CD4-positive, alpha-beta memory T cell (primary cell): ENCODE results near the gene OTOS. TPM values are rescaled to one million over a fixed set of nuclear protein-coding genes. Genes with fewer than 3 reads are reported as not detected.

Experiments
- CTCF ChIA-PET: fragments of 350-600 bp; sonication (Branson Sonifier 250); formaldehyde crosslinking; loops from one replicate; lab custom pipeline; 2021; ENCODE audit warnings: inconsistent platforms; ENCODE audit not compliant: partially characterized antibody; lab: Charles Lee
- POLR2A ChIA-PET: fragments of 350-600 bp; sonication (Branson Sonifier 250); formaldehyde crosslinking; loops from one replicate; lab custom pipeline; 2021; ENCODE audit not compliant: partially characterized antibody; lab: Charles Lee
- DNase-seq, 5 donors: peaks; one replicate each; pipeline versions ENCODE4 v3.0.0 to v3.0.0-alpha.2; 2020 to 2022; ENCODE audit warnings: mixed read lengths in 1 of 5
- H3K27ac ChIP-seq: one replicate; pipeline ENCODE4 v1.7.0; 2013; ENCODE audit warnings: low read depth, low read length
- H3K27me3 ChIP-seq: 2 replicates; pipeline ENCODE4 v1.7.0; 2013; ENCODE audit warnings: mild to moderate bottlenecking, low read length, moderate library complexity; ENCODE audit not compliant: insufficient read depth
- H3K36me3 ChIP-seq: 2 replicates; pipeline ENCODE4 v1.7.0; 2013; ENCODE audit warnings: mild to moderate bottlenecking, low read length, moderate library complexity; ENCODE audit not compliant: insufficient read depth
- H3K4me1 ChIP-seq: 2 replicates; pipeline ENCODE4 v1.7.0; 2013; ENCODE audit warnings: mild to moderate bottlenecking, low read length, moderate library complexity; ENCODE audit not compliant: insufficient read depth
- H3K4me3 ChIP-seq, 2 donors: one replicate each; pipeline ENCODE4 v1.7.0; 2013; ENCODE audit warnings: low read length in 2 of 2, mild to moderate bottlenecking in 1 of 2
- H3K9me3 ChIP-seq, 2 donors: one replicate each; pipeline ENCODE4 v1.7.0; 2013; ENCODE audit warnings: low read length in 2 of 2, control low read depth in 1 of 2; ENCODE audit not compliant: control insufficient read depth in 1 of 2
- H3K27ac Mint-ChIP-seq, 7 donors: one replicate each; pipeline ENCODE4 v1.8.0; 2020 to 2021; ENCODE audit warnings: mixed read lengths in 7 of 7, mild to moderate bottlenecking in 6 of 7, inconsistent platforms in 3 of 7, moderate library complexity in 3 of 7
- H3K27me3 Mint-ChIP-seq, 2 donors: one replicate each; pipeline ENCODE4 v1.8.0; 2020 to 2021; ENCODE audit warnings: mixed read lengths in 2 of 2
- H3K36me3 Mint-ChIP-seq, 2 donors: one replicate each; pipeline ENCODE4 v1.8.0; 2020 to 2021; ENCODE audit warnings: mixed read lengths in 2 of 2, inconsistent platforms in 1 of 2, mild to moderate bottlenecking in 1 of 2
- H3K4me1 Mint-ChIP-seq, 4 donors: one replicate each; pipeline ENCODE4 v1.8.0; 2020 to 2021; ENCODE audit warnings: mixed read lengths in 4 of 4, mild to moderate bottlenecking in 1 of 4
- H3K4me3 Mint-ChIP-seq, 8 donors: one replicate each; pipeline ENCODE4 v1.8.0; 2020 to 2021; ENCODE audit warnings: mixed read lengths in 8 of 8, mild to moderate bottlenecking in 7 of 8, moderate library complexity in 6 of 8, inconsistent platforms in 3 of 8
- H3K9me3 Mint-ChIP-seq, 8 donors: one replicate each; pipeline ENCODE4 v1.8.0; 2020 to 2021; ENCODE audit warnings: mixed read lengths in 8 of 8, mild to moderate bottlenecking in 5 of 8, inconsistent platforms in 3 of 8, moderate library complexity in 1 of 8
- intact Hi-C: fragments of 100-400 bp; cut with micrococcal nuclease; formaldehyde crosslinking; loops from one replicate; pipeline ENCODE4 v1.15.1; 2023
- polyA plus RNA-seq, 2 donors: library from polyadenylated mRNA; unstranded; fragments of 300-500 nt; fragmentation: Illumina TruSeq; gene quantifications; one replicate each; pipeline ENCODE4 v1.2.3, GENCODE V29; 2021
- total RNA-seq, 2 experiments: library from RNA; stranded (reverse); gene quantifications; one replicate each; pipeline ENCODE4 v1.2.3, GENCODE V29; 2021

Gene OTOS
- total and polyA plus RNA-seq, 4 experiments from 2014 or later, result not detected

DNA sequence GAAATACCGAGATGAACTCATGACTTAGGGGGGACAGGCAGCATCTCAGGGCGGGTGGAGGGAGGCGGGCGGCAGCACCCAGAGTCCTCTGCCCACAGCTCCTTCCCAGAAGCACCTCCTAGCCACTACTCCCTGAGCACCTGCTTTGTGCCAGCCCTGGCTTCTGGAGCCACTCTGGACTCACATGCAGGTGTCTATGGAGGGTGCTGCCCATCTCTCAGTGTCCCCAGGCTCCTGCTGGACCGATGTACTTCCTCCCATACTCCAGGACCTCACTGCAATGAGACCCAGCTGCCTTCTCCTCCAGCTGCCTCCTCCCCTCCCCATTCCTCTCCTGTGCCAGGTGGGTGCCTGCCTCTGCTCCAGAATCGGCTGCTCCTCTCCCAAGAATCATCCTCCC lies 22.1 kb upstream of the OTOS start:
- Mint-ChIP-seq H3K4me3 (no peak overlapping the region), H3K27ac (no peak overlapping the region), H3K36me3 (no peaks in the 10 kb centered on the region), H3K4me1 (no peaks in the 10 kb centered on the region), H3K27me3 (peaks cover 2 to 7% of the 10 kb centered on the region in 2 donors), H3K9me3 (no peaks in the 10 kb centered on the region)
- Histone ChIP-seq H3K4me3 (no peak overlapping the region), H3K4me1 (no peaks in the 10 kb centered on the region), H3K27me3 (no peaks in the 10 kb centered on the region), H3K36me3 (no peaks in the 10 kb centered on the region), H3K9me3 (no peaks in the 10 kb centered on the region), H3K27ac (no peak overlapping the region)
- no peak for DNase-seq
- intact Hi-C loops, result no loop called here
- ChIA-PET POLR2A (no interaction called here), CTCF (no interaction called here)

DNA sequence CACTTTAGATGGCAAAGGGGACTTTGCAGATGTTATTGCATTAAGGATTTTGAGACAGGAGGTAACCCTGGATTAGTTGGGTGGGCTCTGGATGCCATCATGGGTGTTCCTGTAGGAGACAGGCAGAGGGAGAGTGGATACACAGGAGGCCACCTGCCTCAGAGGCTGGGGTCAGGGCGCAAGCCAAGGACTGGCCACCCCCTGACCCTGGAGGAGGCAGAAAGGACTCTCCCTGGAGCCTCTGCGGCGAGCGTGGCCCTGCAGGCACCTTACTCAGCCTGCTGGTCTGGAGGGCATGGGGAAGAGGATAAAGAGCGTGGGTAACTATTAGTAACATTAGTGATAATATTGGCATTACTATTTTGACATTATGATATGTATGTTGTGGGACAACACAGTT lies 21.6 kb upstream of the OTOS start:
- Histone ChIP-seq H3K4me3 (no peak overlapping the region), H3K27ac (no peak overlapping the region), H3K36me3 (no peaks in the 10 kb centered on the region), H3K4me1 (no peaks in the 10 kb centered on the region), H3K27me3 (no peaks in the 10 kb centered on the region), H3K9me3 (no peaks in the 10 kb centered on the region)
- no peak for DNase-seq
- ChIA-PET CTCF (no interaction called here), POLR2A (no interaction called here)
- Mint-ChIP-seq H3K4me3 (no peak overlapping the region), H3K27ac (no peak overlapping the region), H3K36me3 (no peaks in the 10 kb centered on the region), H3K27me3 (peaks cover 2 to 7% of the 10 kb centered on the region in 2 donors), H3K9me3 (no peaks in the 10 kb centered on the region), H3K4me1 (no peaks in the 10 kb centered on the region)
- intact Hi-C loops, result no loop called here

DNA sequence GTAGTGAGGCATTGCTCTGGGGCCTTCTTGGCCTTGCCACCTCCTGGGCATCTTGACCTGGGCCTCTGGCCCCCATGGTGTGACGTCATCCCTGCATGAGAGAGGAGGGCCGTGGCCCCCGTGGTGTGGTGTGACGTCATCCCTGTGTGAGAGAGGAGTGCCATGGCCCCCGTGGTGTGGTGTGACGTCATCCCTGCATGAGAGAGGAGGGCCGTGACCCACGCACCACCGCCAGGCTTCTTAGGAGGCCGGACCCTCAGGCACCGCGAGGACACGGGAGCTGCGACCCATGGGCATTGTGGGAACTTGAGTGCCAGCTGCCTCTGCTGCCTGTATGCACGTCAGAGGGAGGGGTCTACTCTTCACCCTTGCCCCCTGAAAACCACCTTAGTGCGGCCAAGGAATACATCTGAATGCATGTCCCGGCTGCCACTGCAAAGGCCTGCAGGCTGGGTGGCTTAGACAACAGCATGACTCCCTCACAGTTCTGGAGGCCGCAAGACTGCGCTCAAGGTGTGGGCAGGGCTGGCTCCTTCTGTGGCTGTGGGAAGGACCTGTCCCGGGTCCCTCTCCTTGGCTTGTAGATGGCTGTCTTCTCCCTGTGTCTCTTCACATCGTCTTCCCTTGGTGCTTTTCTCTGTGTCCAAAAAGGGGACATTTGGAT lies 20.8 kb upstream of the OTOS start:
- DNase-seq, result no peak
- H3K4me1 Mint-ChIP-seq, result no peaks in the 10 kb centered on the region
- POLR2A ChIA-PET, result no interaction called here
- Histone ChIP-seq H3K27ac (no peak overlapping the region), H3K27me3 (no peaks in the 10 kb centered on the region), H3K4me1 (no peaks in the 10 kb centered on the region), H3K4me3 (no peak overlapping the region), H3K9me3 (no peaks in the 10 kb centered on the region), H3K36me3 (no peaks in the 10 kb centered on the region)
- CTCF ChIA-PET, result no interaction called here
- no peaks in the 10 kb centered on the region for H3K9me3 Mint-ChIP-seq
- intact Hi-C loops, result no loop called here
- no peaks in the 10 kb centered on the region for H3K36me3 Mint-ChIP-seq
- H3K27ac Mint-ChIP-seq, result no peak overlapping the region
- peaks cover 3 to 7% of the 10 kb centered on the region in 2 donors for H3K27me3 Mint-ChIP-seq
- no peak overlapping the region for H3K4me3 Mint-ChIP-seq

DNA sequence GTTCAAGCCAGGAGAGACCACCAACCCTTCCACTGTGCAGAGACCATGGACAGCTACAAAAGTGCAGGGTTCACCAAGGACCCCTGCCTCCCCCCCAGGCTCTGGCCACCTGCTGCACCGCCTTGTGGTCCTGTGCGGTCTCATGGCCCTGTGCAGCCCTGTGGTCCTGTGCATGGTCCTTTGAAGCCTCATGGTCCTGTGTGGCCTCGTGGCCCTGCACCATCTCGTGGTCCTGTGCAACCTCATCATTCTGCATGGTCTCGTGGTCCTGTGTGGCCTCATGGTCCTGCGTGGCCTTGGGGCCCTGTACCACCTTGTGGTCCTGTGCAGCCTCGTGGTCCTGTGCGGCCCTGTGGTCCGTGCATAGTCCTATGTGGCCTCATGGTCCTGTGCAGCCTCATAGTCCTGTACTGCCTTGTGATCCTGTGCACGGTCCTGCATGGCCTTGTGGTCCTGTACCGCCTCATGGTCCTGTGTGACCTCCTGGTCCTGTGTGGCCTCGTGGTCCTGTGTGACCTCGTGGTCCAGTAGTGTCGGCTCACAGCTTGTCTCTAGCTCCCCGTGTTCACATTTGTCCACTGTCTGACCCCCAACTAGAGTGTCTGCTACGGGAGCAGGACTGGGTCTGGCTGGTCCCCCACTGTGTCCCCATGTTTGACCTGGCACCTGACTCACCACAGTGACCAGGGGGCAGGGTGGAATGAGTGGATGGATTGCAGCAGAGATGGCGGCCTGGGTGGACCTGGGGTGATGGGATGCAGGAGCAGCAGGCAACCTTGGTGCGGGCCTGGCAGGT lies 20.0 kb upstream of the OTOS start:
- Mint-ChIP-seq H3K36me3 (no peaks in the 10 kb centered on the region), H3K4me1 (no peaks in the 10 kb centered on the region), H3K4me3 (no peak overlapping the region), H3K27ac (no peak overlapping the region), H3K27me3 (peaks cover 2 to 6% of the 10 kb centered on the region in 2 donors), H3K9me3 (no peaks in the 10 kb centered on the region)
- Histone ChIP-seq H3K4me3 (no peak overlapping the region), H3K4me1 (no peaks in the 10 kb centered on the region), H3K27me3 (no peaks in the 10 kb centered on the region), H3K27ac (no peak overlapping the region), H3K36me3 (no peaks in the 10 kb centered on the region), H3K9me3 (no peaks in the 10 kb centered on the region)
- POLR2A ChIA-PET, result no interaction called here
- DNase-seq, result no peak
- CTCF ChIA-PET, result no interaction called here
- intact Hi-C loops, result no loop called here

DNA sequence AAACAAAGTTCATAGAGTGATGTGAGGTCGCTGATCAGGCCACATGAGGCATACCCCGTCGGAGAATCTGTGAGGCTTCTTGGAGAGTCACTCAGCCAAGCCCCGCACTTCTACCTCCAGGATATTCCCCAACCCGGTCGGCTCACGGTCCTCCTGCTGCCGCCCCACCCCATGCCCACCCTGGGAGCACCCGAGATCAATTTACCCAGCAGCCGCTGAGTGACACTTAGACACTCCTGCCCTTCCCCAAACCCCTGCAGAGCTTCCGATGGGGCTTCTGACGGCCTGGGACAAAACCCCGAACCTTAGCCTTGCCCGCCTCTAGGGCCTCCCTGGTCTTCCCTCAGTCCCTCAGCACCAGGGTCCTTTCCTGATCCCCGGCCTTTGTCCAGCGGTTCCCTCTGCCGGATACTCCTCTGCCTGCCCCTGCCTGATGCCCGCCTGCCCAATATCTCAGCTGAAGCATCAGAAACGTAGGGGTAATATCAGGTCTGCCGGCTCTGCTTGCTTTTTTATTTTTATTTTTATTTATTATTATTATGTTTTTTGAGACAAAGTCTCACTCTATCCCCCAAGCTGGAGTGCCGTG lies 18.9 kb upstream of the OTOS start:
- H3K9me3 ChIP-seq, result no peaks in the 10 kb centered on the region
- Mint-ChIP-seq H3K4me3 (no peak overlapping the region), H3K4me1 (no peaks in the 10 kb centered on the region)

DNA sequence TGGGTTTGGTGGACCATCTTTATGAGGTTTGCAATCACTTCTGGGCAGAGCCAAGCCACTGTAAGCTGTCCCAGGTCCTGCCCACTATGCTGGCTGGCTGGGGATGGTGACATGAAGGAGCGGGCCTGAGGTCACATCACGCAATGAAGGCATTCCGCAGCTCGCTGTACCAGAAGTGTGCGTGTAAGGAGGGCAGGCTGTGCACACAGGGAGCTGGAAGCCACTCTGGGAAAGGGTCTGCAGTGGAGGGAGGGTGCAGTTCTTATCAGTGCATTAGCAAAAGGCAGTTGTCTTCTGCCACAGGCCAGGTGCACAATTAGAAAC lies 16.7 kb upstream of the OTOS start:
- H3K36me3 Mint-ChIP-seq, result no peaks in the 10 kb centered on the region
- Histone ChIP-seq H3K4me1 (no peaks in the 10 kb centered on the region), H3K4me3 (no peak overlapping the region), H3K9me3 (no peaks in the 10 kb centered on the region), H3K27ac (no peak overlapping the region), H3K27me3 (no peaks in the 10 kb centered on the region), H3K36me3 (no peaks in the 10 kb centered on the region)
- POLR2A ChIA-PET, result no interaction called here
- H3K9me3 Mint-ChIP-seq, result peaks cover 0 to 5% (median under 1%) of the 10 kb centered on the region in 8 donors
- no peak overlapping the region for H3K27ac Mint-ChIP-seq
- CTCF ChIA-PET, result no interaction called here
- no peak overlapping the region for H3K4me3 Mint-ChIP-seq
- DNase-seq, result no peak
- H3K27me3 Mint-ChIP-seq, result peaks cover 4 to 6% of the 10 kb centered on the region in 2 donors
- intact Hi-C loops, result no loop called here
- no peaks in the 10 kb centered on the region for H3K4me1 Mint-ChIP-seq

More for the DNA sequence above, 18.9 kb upstream of the OTOS start:
- CTCF ChIA-PET, result no interaction called here
- Histone ChIP-seq H3K36me3 (no peaks in the 10 kb centered on the region), H3K4me1 (no peaks in the 10 kb centered on the region), H3K4me3 (no peak overlapping the region), H3K27ac (no peak overlapping the region), H3K27me3 (no peaks in the 10 kb centered on the region)
- DNase-seq, result no peak
- H3K9me3 Mint-ChIP-seq, result no peaks in the 10 kb centered on the region
- intact Hi-C loops, result no loop called here
- H3K27ac Mint-ChIP-seq, result no peak overlapping the region
- no peaks in the 10 kb centered on the region for H3K36me3 Mint-ChIP-seq
- peaks cover 2 to 5% of the 10 kb centered on the region in 2 donors for H3K27me3 Mint-ChIP-seq
- POLR2A ChIA-PET, result no interaction called here

DNA sequence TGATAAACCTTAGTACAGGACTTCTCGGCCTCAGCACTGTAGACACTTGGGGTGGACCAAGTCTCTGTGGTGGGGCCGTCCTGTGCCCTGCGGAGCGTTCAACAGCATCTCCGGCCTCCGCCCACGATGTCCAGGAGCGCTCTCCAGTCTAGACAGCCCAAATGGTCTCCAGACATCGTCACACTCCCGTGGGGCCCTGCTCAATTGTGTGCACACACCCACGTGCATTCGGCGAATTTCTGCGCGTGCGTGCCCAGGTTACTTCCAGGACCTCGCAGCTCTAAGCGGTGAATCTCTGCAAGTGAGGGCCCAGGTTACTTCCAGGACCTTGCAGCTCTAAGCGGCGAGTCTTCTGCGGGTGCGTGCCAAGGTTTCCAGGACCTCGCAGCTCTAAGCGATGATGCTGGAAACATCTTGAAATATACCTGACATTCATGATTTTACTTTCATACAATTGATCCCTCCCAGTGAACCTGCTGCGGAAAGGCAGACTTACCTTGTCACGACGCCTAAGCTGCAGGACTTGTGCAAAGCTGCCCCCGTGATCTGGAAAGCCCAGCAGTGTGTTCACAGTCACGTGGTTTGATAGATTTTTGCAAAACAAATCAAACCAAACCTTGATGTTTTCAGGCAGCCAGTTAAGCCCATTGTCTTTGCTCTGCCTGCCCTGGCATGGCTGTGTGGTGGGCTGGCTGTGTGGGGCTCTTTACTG lies 16.1 kb upstream of the OTOS start:
- H3K36me3 ChIP-seq, result no peaks in the 10 kb centered on the region
- H3K4me1 Mint-ChIP-seq, result no peaks in the 10 kb centered on the region
- no peaks in the 10 kb centered on the region for H3K4me1 ChIP-seq
- H3K27ac Mint-ChIP-seq, result no peak overlapping the region
- H3K9me3 ChIP-seq, result no peaks in the 10 kb centered on the region
- ChIA-PET CTCF (no interaction called here), POLR2A (no interaction called here)
- H3K4me3 ChIP-seq, result no peak overlapping the region
- no peaks in the 10 kb centered on the region for H3K36me3 Mint-ChIP-seq
- H3K4me3 Mint-ChIP-seq, result no peak overlapping the region
- peaks cover 8 to 9% of the 10 kb centered on the region in 2 donors for H3K27me3 Mint-ChIP-seq
- peaks cover 0 to 5% (median under 1%) of the 10 kb centered on the region in 8 donors for H3K9me3 Mint-ChIP-seq
- DNase-seq, result no peak
- no peak overlapping the region for H3K27ac ChIP-seq
- H3K27me3 ChIP-seq, result no peaks in the 10 kb centered on the region
- intact Hi-C loops, result no loop called here
